HG02885 (cell line): ENCODE data around the gene SHTN1.

Experiments used
- ATAC-seq: cut with Tn5 transposase; IDR thresholded peaks from one replicate; pipeline ENCODE4 v1.9.1; 2021; ENCODE audit warnings: mild to moderate bottlenecking; ENCODE audit not compliant: unreplicated experiment, poor library complexity

The SHTN1 gene

GRCh38 chr10:116878123-116878522 is 126.9 kb downstream of the SHTN1 start:
- no peak for ATAC-seq

GRCh38 chr10:116877391-116877790 is 127.6 kb downstream of the SHTN1 start:
- no peak for ATAC-seq

DNA sequence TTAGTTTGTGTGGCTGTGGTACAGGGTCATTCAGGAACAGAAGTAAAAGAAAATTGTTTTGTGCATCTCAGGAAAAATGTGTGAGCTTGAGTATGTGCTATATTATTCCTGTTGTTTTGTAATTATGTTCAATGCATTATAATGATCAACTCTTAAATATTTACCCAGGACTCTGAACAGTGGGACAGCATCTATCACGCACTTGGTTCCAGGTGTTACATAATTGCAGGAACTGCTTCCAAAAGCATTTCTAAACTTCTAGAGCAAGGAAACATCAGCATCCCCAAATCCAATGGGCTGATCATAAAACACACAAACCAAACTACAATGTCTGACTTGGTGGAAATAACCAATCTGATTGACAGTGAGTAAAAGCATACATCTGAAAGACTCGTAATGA is 129.1 kb downstream of the SHTN1 start:
- ATAC-seq: no peak

DNA sequence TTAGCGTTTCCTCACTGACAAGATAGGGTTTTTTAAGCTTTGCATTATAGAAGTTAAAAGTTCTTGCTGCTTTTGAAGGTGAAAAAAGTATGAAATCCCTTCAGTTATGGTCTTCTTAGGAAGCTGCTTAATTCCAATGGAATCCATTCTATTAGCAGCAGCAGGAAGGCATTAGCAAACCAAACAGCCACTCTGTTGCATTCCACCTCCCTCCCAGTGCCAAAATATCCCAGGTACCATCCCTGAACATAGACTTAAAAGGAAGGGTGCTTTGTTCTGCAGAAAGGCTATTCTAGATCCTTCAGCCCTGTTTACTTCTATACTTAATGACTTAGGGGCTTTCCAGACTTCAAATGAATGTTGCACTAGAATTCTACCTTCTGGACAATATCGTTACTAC is 131.9 kb downstream of the SHTN1 start:
- ATAC-seq: no peak

- ATAC-seq: no peak
These were observed 134.0 kb downstream of the SHTN1 start for GRCh38 chr10:116870949-116871348.

DNA sequence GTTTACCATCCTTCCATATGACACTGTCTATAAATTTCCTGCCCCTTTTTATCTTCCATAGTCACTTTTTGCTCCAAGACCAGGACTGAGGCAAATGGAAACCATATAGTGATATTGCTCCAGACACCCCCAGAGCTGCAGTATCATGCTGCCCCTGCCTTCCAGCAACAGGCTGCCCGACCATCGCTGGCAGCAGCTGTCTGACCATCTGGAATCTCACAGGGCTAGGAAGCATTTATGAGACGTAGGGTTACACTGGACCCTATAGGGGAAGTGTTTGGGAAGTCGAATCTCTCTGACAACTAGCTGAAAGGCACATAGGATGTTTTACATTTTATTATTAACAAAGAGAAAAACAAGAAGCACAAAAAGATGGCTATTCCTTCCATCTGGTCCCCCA is 136.3 kb downstream of the SHTN1 start:
- ATAC-seq: no peak

DNA sequence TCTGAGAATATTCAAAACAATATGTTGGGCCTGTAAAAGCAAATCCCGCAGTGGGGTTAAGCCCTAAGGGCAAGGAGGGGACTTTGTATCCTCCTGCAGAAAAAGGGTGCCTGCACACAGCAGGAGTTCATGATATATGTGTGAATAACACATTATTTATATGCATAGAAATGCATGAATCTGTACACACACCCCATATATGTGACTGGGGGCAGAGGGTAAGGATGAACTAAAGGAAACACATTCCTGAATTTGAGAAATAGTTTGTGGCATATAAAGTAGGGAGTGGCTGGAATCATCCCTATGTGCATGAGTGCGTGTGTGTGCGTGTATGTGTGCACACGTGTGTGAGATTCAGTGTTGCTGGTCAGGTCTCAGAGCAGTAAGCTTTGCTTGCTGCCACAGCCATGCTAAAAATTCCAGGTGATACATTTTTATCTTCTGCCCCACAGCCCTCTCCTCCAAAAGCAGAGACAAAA is 136.8 kb downstream of the SHTN1 start:
- ATAC-seq: no peak

GRCh38 chr10:116866987-116867595 is 137.9 kb downstream of the SHTN1 start:
- no peak for ATAC-seq

GRCh38 chr10:116866066-116866465 is 138.9 kb downstream of the SHTN1 start:
- ATAC-seq: no peak

- no peak for ATAC-seq
These were observed 140.6 kb downstream of the SHTN1 start for GRCh38 chr10:116864436-116864835.

DNA sequence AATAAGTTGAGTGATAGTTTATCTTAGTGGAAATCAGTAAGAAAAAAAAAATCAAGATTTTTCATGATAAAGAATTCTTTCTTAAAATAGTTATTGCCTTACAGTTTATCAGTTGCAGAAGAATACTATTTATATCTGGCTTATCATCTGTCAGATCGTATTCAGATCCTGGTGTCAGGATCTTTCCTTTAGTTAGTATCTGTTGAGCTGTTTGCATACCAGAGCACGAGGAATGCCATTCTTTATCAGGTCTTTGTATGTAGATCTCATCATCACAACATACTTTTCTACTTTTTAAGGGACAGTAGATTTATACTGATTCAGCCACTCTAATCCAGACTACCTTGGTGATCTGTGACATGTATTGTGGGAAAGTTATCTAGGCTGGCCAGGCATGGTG is 143.2 kb downstream of the SHTN1 start:
- no peak for ATAC-seq

DNA sequence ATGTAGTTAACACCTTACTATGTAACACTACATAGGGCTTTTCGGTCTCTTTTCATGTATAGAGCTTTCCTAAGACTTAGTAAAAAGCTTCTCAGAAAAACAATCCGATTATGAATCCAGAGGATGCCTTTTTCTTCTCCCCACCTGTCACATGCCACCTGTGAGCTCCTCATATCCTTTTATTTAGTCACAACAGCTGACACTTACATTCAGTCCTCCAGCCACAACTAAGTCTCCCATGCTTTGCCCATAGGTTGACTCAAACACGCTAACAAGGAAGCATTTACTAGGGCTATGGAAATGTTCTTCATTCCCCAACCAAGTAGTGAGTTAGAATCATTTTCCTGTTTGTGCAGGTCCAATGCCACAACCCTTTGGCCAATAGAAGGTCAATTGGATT is 147.8 kb downstream of the SHTN1 start:
- no peak for ATAC-seq

DNA sequence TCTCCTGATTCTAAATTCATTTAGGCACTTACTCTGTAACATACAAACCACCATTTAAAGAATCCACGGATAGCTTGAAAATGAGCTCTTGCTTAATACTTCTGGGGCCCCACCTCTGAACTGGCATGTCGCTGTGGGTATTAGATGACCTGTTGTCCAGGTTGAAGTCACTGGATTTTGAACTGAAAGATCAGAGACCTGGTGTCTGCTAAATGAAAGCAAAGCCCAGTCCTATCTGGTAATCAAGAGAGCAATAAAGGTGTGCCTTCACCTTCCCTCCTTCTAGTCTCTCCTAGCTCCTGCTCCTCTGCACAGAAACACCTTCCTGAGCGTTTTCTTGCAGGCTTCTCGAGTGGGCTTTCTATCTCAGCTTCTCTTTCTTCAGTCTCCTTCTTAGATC is 151.3 kb downstream of the SHTN1 start:
- no peak for ATAC-seq

DNA sequence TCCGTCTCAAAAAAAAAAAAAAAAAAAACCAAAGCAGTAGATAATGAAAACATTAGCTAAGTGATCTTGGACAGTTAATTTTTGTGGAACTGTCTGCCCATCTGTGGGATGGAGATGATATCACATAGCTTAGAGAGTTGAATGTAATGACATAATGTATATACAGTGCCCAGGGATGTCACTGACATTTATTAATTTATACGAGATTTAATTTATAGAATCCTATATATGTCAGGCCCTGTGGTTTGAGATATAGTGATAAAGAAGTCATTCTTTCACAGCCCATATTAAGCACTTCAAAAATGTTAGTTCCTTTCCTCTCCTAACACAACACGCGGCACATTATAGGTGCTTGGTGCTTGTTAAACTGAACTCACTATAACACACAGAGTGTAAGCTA is 151.7 kb downstream of the SHTN1 start:
- ATAC-seq: no peak

DNA sequence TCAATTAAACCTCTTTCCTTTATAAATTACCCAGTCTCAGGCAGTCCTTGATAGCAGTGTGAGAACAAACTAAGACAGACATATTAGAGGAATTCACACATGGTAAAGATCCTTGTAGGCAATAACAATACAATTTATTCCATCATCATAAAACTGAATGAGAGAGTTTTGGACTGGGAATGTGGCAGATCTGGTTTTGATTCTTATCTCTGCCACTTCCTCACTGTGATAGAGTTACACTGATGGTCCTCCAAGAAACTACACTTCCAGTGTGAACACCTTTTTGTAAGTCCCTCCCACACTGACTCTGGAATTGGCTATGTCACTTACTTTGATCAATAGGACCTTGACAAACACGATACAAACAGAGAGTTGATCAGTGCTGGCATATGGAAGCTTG is 152.7 kb downstream of the SHTN1 start:
- ATAC-seq: no peak

DNA sequence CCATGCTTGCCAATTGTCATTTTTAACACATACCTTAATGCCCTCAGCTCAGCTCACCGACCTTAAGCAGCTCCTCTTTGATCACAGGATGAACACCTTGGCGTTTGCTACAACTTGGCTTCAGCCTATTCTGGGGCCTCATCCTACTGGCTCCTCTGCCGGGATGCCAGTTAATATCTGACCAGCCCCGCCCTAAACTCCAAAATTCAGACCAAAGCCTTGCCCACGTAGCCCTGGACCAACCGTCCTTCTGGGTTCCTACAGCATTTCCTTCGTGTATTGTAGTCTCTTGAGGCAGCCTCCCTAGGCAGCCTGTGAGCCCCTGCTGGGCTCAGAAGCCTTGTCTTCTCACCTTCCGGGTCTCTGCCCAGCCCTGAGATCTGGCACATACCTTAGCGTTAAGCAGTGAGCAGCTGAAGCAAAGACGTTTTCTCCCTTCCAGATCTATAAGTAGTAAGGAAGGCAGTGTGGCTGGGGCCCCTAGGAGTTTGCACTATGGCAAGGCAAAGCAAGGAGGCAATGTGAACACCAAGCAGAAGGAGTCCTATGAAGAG is 154.9 kb downstream of the SHTN1 start:
- no peak for ATAC-seq

DNA sequence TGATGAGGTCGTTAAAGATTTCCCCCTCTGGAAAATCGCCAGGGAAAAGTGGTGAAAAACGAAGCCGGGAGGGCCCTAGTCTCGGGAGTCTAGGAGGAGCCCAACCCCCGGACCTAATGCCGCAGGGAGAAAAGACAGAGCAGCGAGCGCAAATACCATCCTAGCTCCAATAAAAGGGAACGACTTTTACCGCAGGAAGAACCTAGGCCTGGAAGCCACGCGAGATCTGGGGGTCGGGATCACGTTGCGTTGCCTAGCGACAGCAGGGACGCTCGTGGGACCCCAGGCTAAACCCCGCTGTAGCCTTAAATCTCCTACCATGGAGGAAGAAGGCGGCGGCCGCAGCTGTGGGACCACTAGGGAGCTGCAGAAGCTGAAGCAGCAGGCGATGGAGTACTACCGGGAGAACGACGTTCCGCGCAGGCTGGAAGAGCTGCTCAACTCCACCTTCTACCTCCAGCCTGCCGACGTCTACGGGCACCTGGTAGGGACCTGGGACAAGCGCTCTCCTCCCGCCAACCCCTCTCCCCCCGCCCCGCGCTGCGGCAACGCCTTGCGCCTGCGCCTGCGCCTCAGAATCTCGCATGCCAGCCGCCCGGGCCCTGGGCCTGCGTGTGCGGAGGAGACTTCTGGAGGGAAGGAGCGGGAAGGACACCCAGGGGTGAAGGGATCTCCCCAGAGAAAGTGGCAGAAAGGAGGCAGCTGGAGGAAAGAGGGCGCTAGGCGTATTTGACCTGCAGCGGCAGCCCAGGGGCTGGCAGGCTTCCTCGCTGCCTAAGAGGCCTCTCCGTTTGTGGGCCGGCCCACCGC is 155.5 kb downstream of the SHTN1 start, which contains the start of gene ENO4:
TSS of gene ENO4 (plus strand) at position 252 of the 810 bp plus-strand sequence. CDS start at position 320, 68 bp downstream.
- ATAC-seq: peak; percentile 61

DNA sequence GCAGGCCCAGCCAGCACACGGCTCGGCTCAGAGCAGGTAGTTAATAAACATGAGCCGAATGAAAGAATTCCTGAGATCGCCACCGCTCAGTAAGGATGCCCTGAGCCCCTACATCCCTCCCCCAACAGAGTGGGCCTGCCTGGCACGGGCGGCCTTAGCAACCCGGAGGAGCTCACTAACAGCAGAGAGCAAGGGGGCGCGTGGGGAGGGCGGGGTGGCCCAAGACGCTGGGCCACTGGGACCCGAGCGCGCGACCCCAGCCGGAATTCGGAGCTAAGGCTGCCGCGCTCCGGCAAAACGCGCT is 156.1 kb downstream of the SHTN1 start:
- ATAC-seq: no peak

DNA sequence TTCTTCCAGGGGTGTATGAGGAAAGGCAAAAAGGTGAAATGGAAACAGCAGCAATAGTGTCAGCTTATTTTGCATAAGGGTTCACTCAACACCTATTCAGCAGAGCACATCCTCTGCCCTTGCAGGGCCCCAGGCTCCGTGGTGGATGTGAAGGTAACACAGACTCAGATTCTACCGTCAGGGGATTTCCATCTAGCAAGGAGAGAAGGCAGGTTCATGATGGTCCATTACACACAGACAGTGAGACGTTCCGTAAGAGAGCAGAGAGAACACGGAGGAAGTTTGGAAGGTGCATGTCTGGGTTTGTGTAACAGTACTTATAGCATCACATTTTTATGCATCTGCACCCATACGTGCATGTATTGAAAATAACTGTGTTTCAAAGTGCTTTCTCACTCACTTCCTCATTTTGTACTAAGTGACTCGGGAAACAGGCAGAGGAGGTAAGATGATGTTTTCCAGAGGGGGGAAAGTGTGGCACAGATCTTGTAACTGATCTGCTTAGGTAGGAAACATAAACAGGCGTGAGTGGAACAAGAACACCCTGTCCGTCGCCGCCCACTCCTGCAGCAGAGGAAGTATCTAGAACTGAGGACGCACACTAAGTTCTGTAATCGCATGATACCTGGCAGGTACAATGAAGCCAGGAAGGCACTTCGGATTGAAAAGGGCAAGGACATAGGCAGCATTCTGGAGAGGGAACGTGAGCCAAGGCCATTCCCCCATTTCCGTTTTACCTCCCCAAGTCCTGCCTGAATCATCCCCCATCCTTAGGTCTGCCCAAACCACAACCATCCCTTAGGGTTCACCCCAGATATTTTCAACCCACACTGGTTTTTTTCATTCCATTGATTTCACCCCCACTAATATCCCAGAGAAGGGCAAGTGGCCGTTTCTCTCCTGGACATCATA is 156.7 kb downstream of the SHTN1 start:
- peak; percentile 74 for ATAC-seq

- ATAC-seq: no peak
These were observed 159.2 kb downstream of the SHTN1 start for GRCh38 chr10:116845823-116846222.
